Suprapubic skin (tissue), 4 donors: ENCODE measurements around the gene FOXE3. TPM values are rescaled to one million over a fixed set of nuclear protein-coding genes. Genes with fewer than 3 reads are reported as not detected.

Experiments
- DNase-seq, 2 donors: peaks; one replicate each; pipeline ENCODE4 v3.0.0-alpha.2; 2019; ENCODE audit warnings: low spot score in 2 of 2
- H3K27ac ChIP-seq: fragments of 200-600 bp; sonication (generic); one replicate; pipeline ENCODE4 v1.5.1; 2019
- H3K27me3 ChIP-seq: fragments of 200-600 bp; sonication (generic); one replicate; pipeline ENCODE4 v1.5.1; 2019
- H3K36me3 ChIP-seq: fragments of 200-600 bp; sonication (generic); one replicate; pipeline ENCODE4 v1.5.1; 2019
- H3K4me1 ChIP-seq: fragments of 200-600 bp; sonication (generic); one replicate; pipeline ENCODE4 v1.5.1; 2019
- H3K4me3 ChIP-seq: fragments of 200-600 bp; sonication (generic); one replicate; pipeline ENCODE4 v1.5.1; 2019; ENCODE audit warnings: mild to moderate bottlenecking
- H3K9me3 ChIP-seq: fragments of 200-600 bp; sonication (generic); one replicate; pipeline ENCODE4 v1.5.1; 2019
- CTCF ChIP-seq, 2 donors: fragments of 200-600 bp in 1 of 2; fragments of 450-650 bp in 1 of 2; sonication (generic) in 1 of 2; IDR thresholded peaks; one replicate each; pipeline ENCODE4 v1.5.1; 2016 to 2019; ENCODE audit warnings: antibody characterized with exemption in 2 of 2, mild to moderate bottlenecking in 1 of 2, moderate library complexity in 1 of 2
- EP300 ChIP-seq: sonication (generic); formaldehyde crosslinking; IDR thresholded peaks from one replicate; pipeline ENCODE4 v1.6.1; 2017; ENCODE audit warnings: antibody characterized with exemption
- POLR2A ChIP-seq, 2 donors: fragments of 450-650 bp; IDR thresholded peaks; one replicate each; pipeline ENCODE4 v1.6.1; 2017; ENCODE audit warnings: antibody characterized with exemption in 2 of 2, mild to moderate bottlenecking in 2 of 2, moderate library complexity in 2 of 2
- POLR2AphosphoS5 ChIP-seq, 3 donors: sonication (generic); formaldehyde crosslinking; IDR thresholded peaks; one replicate each; pipeline ENCODE4 v1.6.1; 2017; ENCODE audit warnings: antibody characterized with exemption in 3 of 3
- WGBS: methylation state at CpG from one replicate; pipeline ENCODE4 v1.1.5; 2018; 5-methylcytosine and 5-hydroxymethylcytosine counted together
- total RNA-seq, 4 donors: library from RNA; depleted of rRNA; stranded (reverse); fragments of >200 nt; gene quantifications; one replicate each; pipeline ENCODE4 v1.1.0, GENCODE V29; 2016

Gene FOXE3
- total RNA-seq, 4 donors from 2014 or later, result not detected

- no peaks in the 10 kb centered on the region for H3K4me1 ChIP-seq
- H3K4me3 ChIP-seq, result no peak overlapping the region
- TF ChIP-seq EP300 (no peak), POLR2A (IDR thresholded peaks at IDR 0.05) (no peak), POLR2AphosphoS5 (IDR thresholded peaks at IDR 0.05) (no peak), CTCF (IDR thresholded peaks at IDR 0.05) (no peak)
- H3K27ac ChIP-seq, result no peak overlapping the region
- no peaks in the 10 kb centered on the region for H3K9me3 ChIP-seq
- WGBS, result 86% methylated on average over 5 of the region's 5 CpGs
- H3K27me3 ChIP-seq, result no peaks in the 10 kb centered on the region
- no peak for DNase-seq
- peaks cover 34% of the 10 kb centered on the region for H3K36me3 ChIP-seq
Measured at GRCh38 chr1:47380699-47381098, 35.4 kb upstream of the FOXE3 start.

GRCh38 chr1:47382399-47382983 is 33.6 kb upstream of the FOXE3 start:
- Histone ChIP-seq H3K4me1 (no peaks in the 10 kb centered on the region), H3K9me3 (no peaks in the 10 kb centered on the region), H3K36me3 (peaks cover 33% of the 10 kb centered on the region), H3K4me3 (no peak overlapping the region), H3K27me3 (no peaks in the 10 kb centered on the region), H3K27ac (no peak overlapping the region)
- TF ChIP-seq POLR2AphosphoS5 (IDR thresholded peaks at IDR 0.05) (no peak), POLR2A (IDR thresholded peaks at IDR 0.05) (no peak), EP300 (no peak), CTCF (IDR thresholded peaks at IDR 0.05) (no peak)
- no peak for DNase-seq
- WGBS, result 88% methylated on average over 3 of the region's 3 CpGs

GRCh38 chr1:47384083-47384482 is 32.0 kb upstream of the FOXE3 start:
- Histone ChIP-seq H3K27ac (no peak overlapping the region), H3K27me3 (no peaks in the 10 kb centered on the region), H3K36me3 (peaks cover 25% of the 10 kb centered on the region), H3K9me3 (no peaks in the 10 kb centered on the region), H3K4me3 (no peak overlapping the region), H3K4me1 (peaks cover 9% of the 10 kb centered on the region)
- DNase-seq, result no peak
- no peak for TF ChIP-seq POLR2AphosphoS5 (IDR thresholded peaks at IDR 0.05)
- no peak for TF ChIP-seq EP300
- 97% methylated on average over 3 of the region's 3 CpGs for WGBS

- H3K36me3 ChIP-seq, result peaks cover 15% of the 10 kb centered on the region
- H3K27ac ChIP-seq, result no peak overlapping the region
- H3K4me1 ChIP-seq, result peaks cover 9% of the 10 kb centered on the region
- 87% methylated on average over 6 of the region's 6 CpGs for WGBS
- TF ChIP-seq CTCF (IDR thresholded peaks at IDR 0.05) (no peak), POLR2A (IDR thresholded peaks at IDR 0.05) (no peak), EP300 (no peak), POLR2AphosphoS5 (IDR thresholded peaks at IDR 0.05) (no peak)
- DNase-seq, result no peak
- no peaks in the 10 kb centered on the region for H3K9me3 ChIP-seq
- H3K4me3 ChIP-seq, result no peak overlapping the region
- no peaks in the 10 kb centered on the region for H3K27me3 ChIP-seq
Measured at GRCh38 chr1:47385020-47385419, 31.1 kb upstream of the FOXE3 start.

GRCh38 chr1:47386268-47386667 is 29.8 kb upstream of the FOXE3 start:
- no peak overlapping the region for H3K4me3 ChIP-seq
- H3K27me3 ChIP-seq, result no peaks in the 10 kb centered on the region
- WGBS, result 98% methylated on average over 5 of the region's 5 CpGs
- peaks cover 9% of the 10 kb centered on the region for H3K36me3 ChIP-seq
- no peak for TF ChIP-seq POLR2AphosphoS5 (IDR thresholded peaks at IDR 0.05)
- TF ChIP-seq EP300, result no peak
- H3K27ac ChIP-seq, result no peak overlapping the region
- H3K4me1 ChIP-seq, result peaks cover 9% of the 10 kb centered on the region
- no peaks in the 10 kb centered on the region for H3K9me3 ChIP-seq
- DNase-seq, result no peak

GRCh38 chr1:47388030-47388890 is 27.8 kb upstream of the FOXE3 start:
- H3K36me3 ChIP-seq, result no peaks in the 10 kb centered on the region
- WGBS, result 34% methylated on average over 10 of the region's 10 CpGs
- TF ChIP-seq CTCF (IDR thresholded peaks at IDR 0.05) (no peak), EP300 (no peak), POLR2A (IDR thresholded peaks at IDR 0.05) (no peak), POLR2AphosphoS5 (IDR thresholded peaks at IDR 0.05) (no peak)
- no peak overlapping the region for H3K27ac ChIP-seq
- no peak overlapping the region for H3K4me3 ChIP-seq
- H3K27me3 ChIP-seq, result no peaks in the 10 kb centered on the region
- DNase-seq, result no peak
- peaks cover 9% of the 10 kb centered on the region for H3K4me1 ChIP-seq
- no peaks in the 10 kb centered on the region for H3K9me3 ChIP-seq
